B cell (primary cell): ENCODE results near the gene MANBA.

Experiments used
- EZH2 ChIP-seq: IDR thresholded peaks from 2 replicates; pipeline ENCODE4 v1.6.1; 2012; ENCODE audit warnings: borderline replicate concordance, low read depth, mild to moderate bottlenecking, moderate library complexity, low read length; ENCODE audit not compliant: insufficient read depth, poor library complexity, severe bottlenecking
- TF ChIP-seq, protein P1 (sequence below): fragments of 200-600 bp; IDR thresholded peaks from one replicate; pipeline ENCODE4 v1.8.0; 2022; ENCODE audit warnings: antibody characterized with exemption, mild to moderate bottlenecking

DNA sequence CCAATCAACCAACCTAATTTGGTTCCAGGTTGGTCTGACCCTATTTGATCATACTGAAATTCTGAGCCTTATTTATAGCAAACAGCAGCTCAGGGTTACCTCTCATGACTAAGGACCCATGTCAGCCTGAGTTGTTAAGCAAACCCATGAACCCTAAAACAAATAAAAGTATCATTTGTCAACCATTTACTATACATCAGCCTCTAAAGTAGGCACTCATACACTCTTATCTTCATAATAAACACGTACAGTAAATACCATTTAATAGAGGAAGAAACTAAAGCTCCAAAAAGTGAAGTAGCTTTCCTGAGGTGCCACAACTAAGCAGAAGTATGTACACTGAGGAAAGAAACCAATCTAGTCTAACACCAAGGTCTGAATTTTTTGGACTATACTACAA is 25.2 kb downstream of the MANBA start:
- TF ChIP-seq, protein P1, sequence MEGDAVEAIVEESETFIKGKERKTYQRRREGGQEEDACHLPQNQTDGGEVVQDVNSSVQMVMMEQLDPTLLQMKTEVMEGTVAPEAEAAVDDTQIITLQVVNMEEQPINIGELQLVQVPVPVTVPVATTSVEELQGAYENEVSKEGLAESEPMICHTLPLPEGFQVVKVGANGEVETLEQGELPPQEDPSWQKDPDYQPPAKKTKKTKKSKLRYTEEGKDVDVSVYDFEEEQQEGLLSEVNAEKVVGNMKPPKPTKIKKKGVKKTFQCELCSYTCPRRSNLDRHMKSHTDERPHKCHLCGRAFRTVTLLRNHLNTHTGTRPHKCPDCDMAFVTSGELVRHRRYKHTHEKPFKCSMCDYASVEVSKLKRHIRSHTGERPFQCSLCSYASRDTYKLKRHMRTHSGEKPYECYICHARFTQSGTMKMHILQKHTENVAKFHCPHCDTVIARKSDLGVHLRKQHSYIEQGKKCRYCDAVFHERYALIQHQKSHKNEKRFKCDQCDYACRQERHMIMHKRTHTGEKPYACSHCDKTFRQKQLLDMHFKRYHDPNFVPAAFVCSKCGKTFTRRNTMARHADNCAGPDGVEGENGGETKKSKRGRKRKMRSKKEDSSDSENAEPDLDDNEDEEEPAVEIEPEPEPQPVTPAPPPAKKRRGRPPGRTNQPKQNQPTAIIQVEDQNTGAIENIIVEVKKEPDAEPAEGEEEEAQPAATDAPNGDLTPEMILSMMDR, result no peak
- no peak for TF ChIP-seq EZH2
